Transverse colon (tissue), 4 donors: ENCODE measurements around the gene KAZN.

Experiments
- EP300 ChIP-seq: sonication (generic); formaldehyde crosslinking; IDR thresholded peaks from one replicate; pipeline ENCODE4 v1.6.1; 2017; ENCODE audit warnings: antibody characterized with exemption, low read depth
- POLR2AphosphoS5 ChIP-seq, 3 donors: sonication (generic); formaldehyde crosslinking; IDR thresholded peaks; one replicate each; pipeline ENCODE4 v1.6.1; 2016; ENCODE audit warnings: antibody characterized with exemption in 3 of 3
- TF ChIP-seq, protein P1 (sequence below), 5 experiments: fragments of 200-600 bp in 3 of 5; fragments of 450-650 bp in 2 of 5; sonication (generic) in 3 of 5; IDR thresholded peaks; 1 replicate in 2 of 5; 2 replicates in 3 of 5; pipeline ENCODE4 v1.5.1; 2016 to 2017; ENCODE audit warnings: antibody characterized with exemption in 5 of 5, inconsistent platforms in 3 of 5, mild to moderate bottlenecking in 2 of 5, moderate library complexity in 1 of 5

GRCh38 chr1:15076807-15077206 is 478.3 kb downstream of the KAZN start:
- no peak for TF ChIP-seq POLR2AphosphoS5 (IDR thresholded peaks at IDR 0.05)
- TF ChIP-seq, protein P1, sequence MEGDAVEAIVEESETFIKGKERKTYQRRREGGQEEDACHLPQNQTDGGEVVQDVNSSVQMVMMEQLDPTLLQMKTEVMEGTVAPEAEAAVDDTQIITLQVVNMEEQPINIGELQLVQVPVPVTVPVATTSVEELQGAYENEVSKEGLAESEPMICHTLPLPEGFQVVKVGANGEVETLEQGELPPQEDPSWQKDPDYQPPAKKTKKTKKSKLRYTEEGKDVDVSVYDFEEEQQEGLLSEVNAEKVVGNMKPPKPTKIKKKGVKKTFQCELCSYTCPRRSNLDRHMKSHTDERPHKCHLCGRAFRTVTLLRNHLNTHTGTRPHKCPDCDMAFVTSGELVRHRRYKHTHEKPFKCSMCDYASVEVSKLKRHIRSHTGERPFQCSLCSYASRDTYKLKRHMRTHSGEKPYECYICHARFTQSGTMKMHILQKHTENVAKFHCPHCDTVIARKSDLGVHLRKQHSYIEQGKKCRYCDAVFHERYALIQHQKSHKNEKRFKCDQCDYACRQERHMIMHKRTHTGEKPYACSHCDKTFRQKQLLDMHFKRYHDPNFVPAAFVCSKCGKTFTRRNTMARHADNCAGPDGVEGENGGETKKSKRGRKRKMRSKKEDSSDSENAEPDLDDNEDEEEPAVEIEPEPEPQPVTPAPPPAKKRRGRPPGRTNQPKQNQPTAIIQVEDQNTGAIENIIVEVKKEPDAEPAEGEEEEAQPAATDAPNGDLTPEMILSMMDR (IDR thresholded peaks at IDR 0.05): no peak
- TF ChIP-seq EP300: no peak
